Lower lobe of right lung (tissue), 2 donors: ENCODE results near the gene DCST2. TPM values are rescaled to one million over a fixed set of nuclear protein-coding genes. Genes with fewer than 3 reads are reported as not detected.
A peak's percentile ranks its signal among the peaks of the same experiment; 100 is the strongest.

ENCODE experiments used
- ATAC-seq, 2 donors: fragments of 200-7000 bp; cut with Tn5 transposase; one replicate each; pipeline ENCODE4 v1.9.1; 2020 to 2022; ENCODE audit warnings: mild to moderate bottlenecking in 2 of 2, moderate library complexity in 2 of 2
- DNase-seq: peaks from one replicate; pipeline ENCODE4 v3.0.0-alpha.2; 2020
- H3K27ac ChIP-seq: fragments of 200-600 bp; one replicate; pipeline ENCODE4 v1.8.0; 2022
- H3K27me3 ChIP-seq: fragments of 200-600 bp; one replicate; pipeline ENCODE4 v1.8.0; 2022; ENCODE audit warnings: low read depth
- H3K36me3 ChIP-seq: fragments of 200-600 bp; one replicate; pipeline ENCODE4 v1.8.0; 2022; ENCODE audit warnings: mild to moderate bottlenecking
- H3K4me1 ChIP-seq: fragments of 200-600 bp; one replicate; pipeline ENCODE4 v1.8.0; 2022
- H3K4me3 ChIP-seq: fragments of 200-600 bp; one replicate; pipeline ENCODE4 v1.8.0; 2022; ENCODE audit warnings: mild to moderate bottlenecking
- H3K9me3 ChIP-seq: fragments of 200-600 bp; one replicate; pipeline ENCODE4 v1.8.0; 2022
- CTCF ChIP-seq: fragments of 200-600 bp; IDR thresholded peaks from one replicate; pipeline ENCODE4 v1.8.0; 2022; ENCODE audit warnings: antibody characterized with exemption, mild to moderate bottlenecking
- intact Hi-C: fragments of 100-400 bp; cut with DNase I; formaldehyde crosslinking; loops from one replicate; pipeline ENCODE4 v1.11.0; 2022
- total RNA-seq: library from RNA; stranded (reverse); fragmentation: NEBNext Ultra II Directional; extraction: Animal tissue kit (Norgen Biotek cat#: 25700); gene quantifications from one replicate; pipeline ENCODE4 v1.2.1, GENCODE V29; 2021
- donor health status: DM: no; HTN: yes; CAD: no; lungs with severe emphysema.

The DCST2 gene
- total RNA-seq, 1 donor from 2014 or later: 1.4 TPM

DNA sequence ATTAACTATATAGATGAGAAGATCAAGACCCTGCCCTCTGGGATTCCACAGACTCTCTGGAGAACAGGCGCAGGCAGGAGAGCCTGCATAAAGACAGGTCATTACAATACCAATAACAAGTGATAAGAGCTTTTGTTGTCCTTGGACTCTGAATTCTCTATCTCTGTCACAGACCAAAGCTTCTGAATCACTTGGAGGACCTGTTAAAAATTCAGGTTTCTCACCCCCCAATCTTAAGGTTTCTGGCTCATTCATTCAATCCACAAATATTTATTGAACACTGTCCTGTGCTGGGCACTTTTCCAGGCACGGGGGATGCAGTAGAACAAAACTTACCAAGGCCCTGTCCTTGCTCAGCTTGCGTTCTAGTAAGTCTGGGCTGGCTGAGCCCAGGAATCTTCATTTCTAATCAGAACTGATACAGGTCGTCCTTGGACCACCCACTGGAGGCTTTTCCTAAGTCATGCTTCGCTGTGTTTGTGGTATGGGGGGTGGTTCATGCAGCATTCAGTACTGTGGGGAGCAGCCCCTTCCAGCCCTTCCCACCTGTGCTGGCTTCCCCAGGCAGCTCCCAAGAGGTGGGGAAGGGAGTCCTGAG is 31.4 kb upstream of the DCST2 start:
- no peaks in the 10 kb centered on the region for H3K27me3 ChIP-seq
- peaks cover 32% of the 10 kb centered on the region for H3K4me1 ChIP-seq
- intact Hi-C loops: no loop called here
- peaks cover 26% of the 10 kb centered on the region for H3K36me3 ChIP-seq
- H3K4me3 ChIP-seq: no peak overlapping the region
- no peak for TF ChIP-seq CTCF
- H3K27ac ChIP-seq: no peak overlapping the region
- DNase-seq: no peak
- no peaks in the 10 kb centered on the region for H3K9me3 ChIP-seq
- ATAC-seq: no peak

- no peaks in the 10 kb centered on the region for H3K27me3 ChIP-seq
- peaks cover 32% of the 10 kb centered on the region for H3K4me1 ChIP-seq
- TF ChIP-seq CTCF: no peak
- no peaks in the 10 kb centered on the region for H3K9me3 ChIP-seq
- H3K4me3 ChIP-seq: peak overlapping the region; percentile 87
- DNase-seq (no peak), ATAC-seq (peak; percentile 5 to 25)
- intact Hi-C loops: no loop called here
- peaks cover 30% of the 10 kb centered on the region for H3K36me3 ChIP-seq
- H3K27ac ChIP-seq: peak overlapping the region; percentile 80
These were observed 30.7 kb upstream of the DCST2 start for GRCh38 chr1:155064111-155064831.

GRCh38 chr1:155063550-155064110 is 30.0 kb upstream of the DCST2 start, which contains the start of gene EFNA4:
Gene EFNA4 (plus strand): TSS chr1:155063740. CDS start chr1:155063824, 84 bp downstream.
- H3K36me3 ChIP-seq: peaks cover 32% of the 10 kb centered on the region
- H3K27ac ChIP-seq: peak within 1 kb of the TSS; percentile 80
- DNase-seq (peak; percentile 90), ATAC-seq (peak; percentile 92 to 95)
- no peaks in the 10 kb centered on the region for H3K9me3 ChIP-seq
- peaks cover 32% of the 10 kb centered on the region for H3K4me1 ChIP-seq
- peak within 1 kb of the TSS; percentile 87 for H3K4me3 ChIP-seq
- no peak for TF ChIP-seq CTCF
- H3K27me3 ChIP-seq: no peaks in the 10 kb centered on the region
- intact Hi-C loops: no loop called here

- ATAC-seq (peak; percentile 69 to 73), DNase-seq (peak; percentile 74)
- Histone ChIP-seq H3K4me3 (peak overlapping the region; percentile 87), H3K27ac (peak overlapping the region; percentile 80), H3K27me3 (no peaks in the 10 kb centered on the region), H3K4me1 (peaks cover 32% of the 10 kb centered on the region), H3K9me3 (no peaks in the 10 kb centered on the region), H3K36me3 (peaks cover 40% of the 10 kb centered on the region)
- intact Hi-C loops: no loop called here
- peak; percentile 72 for TF ChIP-seq CTCF
These were observed 29.3 kb upstream of the DCST2 start for GRCh38 chr1:155062702-155063411.

DNA sequence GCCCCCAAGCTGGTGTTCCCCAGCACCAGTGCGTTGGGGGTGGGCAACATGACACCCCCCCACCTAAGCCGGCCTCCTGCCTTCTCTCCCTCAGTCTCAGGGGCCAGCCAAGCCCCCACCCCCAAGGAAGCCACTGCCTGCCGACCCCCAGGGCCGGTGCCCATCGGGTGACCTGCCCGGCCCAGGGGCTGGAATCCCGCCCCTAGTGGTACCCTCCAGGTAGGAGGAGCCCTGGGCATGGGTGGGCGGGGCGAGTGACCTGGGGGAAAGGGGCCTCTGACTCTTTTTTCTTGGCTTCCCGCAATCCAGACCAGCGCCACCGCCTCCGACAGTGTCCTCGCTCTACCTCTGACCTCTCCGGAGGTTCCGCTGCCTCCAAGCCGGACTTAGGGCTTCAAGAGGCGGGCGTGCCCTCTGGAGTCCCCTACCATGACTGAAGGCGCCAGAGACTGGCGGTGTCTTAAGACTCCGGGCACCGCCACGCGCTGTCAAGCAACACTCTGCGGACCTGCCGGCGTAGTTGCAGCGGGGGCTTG is 28.6 kb upstream of the DCST2 start:
- H3K4me3 ChIP-seq: peak overlapping the region; percentile 13
- intact Hi-C loops: no loop called here
- no peaks in the 10 kb centered on the region for H3K9me3 ChIP-seq
- peaks cover 32% of the 10 kb centered on the region for H3K4me1 ChIP-seq
- DNase-seq (no peak), ATAC-seq (peak; percentile 0 to 1)
- peaks cover 46% of the 10 kb centered on the region for H3K36me3 ChIP-seq
- TF ChIP-seq CTCF: no peak
- H3K27me3 ChIP-seq: no peaks in the 10 kb centered on the region
- no peak overlapping the region for H3K27ac ChIP-seq
